Naive thymus-derived CD4-positive, alpha-beta T cell (primary cell): ENCODE measurements around the gene ARPP19. TPM values are rescaled to one million over a fixed set of nuclear protein-coding genes. Genes with fewer than 3 reads are reported as not detected.
A peak's percentile ranks its signal among the peaks of the same experiment; 100 is the strongest.
"Not testable (repeated sequence)": the region's sequence is repeated elsewhere in the genome, so short reads cannot be mapped to it uniquely, and the experiment has no call there.

ENCODE experiments used
- ATAC-seq: fragments of 150-1000 bp; cut with Tn5 transposase; 2 replicates; pipeline ENCODE4 v1.10.0; 2021; ENCODE audit warnings: mild to moderate bottlenecking, moderate library complexity
- CTCF ChIA-PET: fragments of 350-600 bp; sonication (Branson Sonifier 250); formaldehyde crosslinking; loops from one replicate; lab custom pipeline; 2021; ENCODE audit warnings: antibody characterized with exemption; lab: Charles Lee
- POLR2A ChIA-PET: fragments of 350-600 bp; sonication (Branson Sonifier 250); formaldehyde crosslinking; loops from one replicate; lab custom pipeline; 2021; ENCODE audit warnings: antibody characterized with exemption, inconsistent platforms; lab: Charles Lee
- DNase-seq, 9 donors: peaks; one replicate each; pipeline versions ENCODE4 v3.0.0 to v3.0.0-alpha.2; 2020 to 2022; ENCODE audit warnings: mixed read lengths in 1 of 9
- H3K27ac ChIP-seq: one replicate; pipeline ENCODE4 v1.7.0; 2013; ENCODE audit warnings: mild to moderate bottlenecking, low read depth, low read length, moderate library complexity
- H3K27me3 ChIP-seq, 2 donors: one replicate each; pipeline ENCODE4 v1.7.0; 2013; ENCODE audit warnings: low read length in 2 of 2, mild to moderate bottlenecking in 2 of 2, moderate library complexity in 2 of 2; ENCODE audit not compliant: control insufficient read depth in 2 of 2, insufficient read depth in 2 of 2
- H3K36me3 ChIP-seq, 3 experiments: 1 replicate in 2 of 3; 2 replicates in 1 of 3; pipeline ENCODE4 v1.7.0; 2013; ENCODE audit warnings: low read length in 3 of 3, mild to moderate bottlenecking in 3 of 3, moderate library complexity in 1 of 3; ENCODE audit not compliant: insufficient read depth in 3 of 3, control insufficient read depth in 2 of 3
- H3K4me1 ChIP-seq, 2 donors: one replicate each; pipeline ENCODE4 v1.7.0; 2013; ENCODE audit warnings: low read length in 2 of 2, mild to moderate bottlenecking in 2 of 2, moderate library complexity in 1 of 2; ENCODE audit not compliant: control insufficient read depth in 2 of 2, insufficient read depth in 2 of 2
- H3K4me3 ChIP-seq: 2 replicates; pipeline ENCODE4 v1.7.0; 2013; ENCODE audit warnings: mild to moderate bottlenecking, low read length
- H3K9me3 ChIP-seq, 3 experiments: 1 replicate in 2 of 3; 2 replicates in 1 of 3; pipeline ENCODE4 v1.7.0; 2013; ENCODE audit warnings: low read length in 3 of 3; ENCODE audit not compliant: control insufficient read depth in 2 of 3
- H3K27ac Mint-ChIP-seq, 9 donors: one replicate each; pipeline ENCODE4 v1.8.0; 2020 to 2022; ENCODE audit warnings: mixed read lengths in 9 of 9, mild to moderate bottlenecking in 8 of 9, moderate library complexity in 5 of 9, inconsistent platforms in 2 of 9
- H3K27me3 Mint-ChIP-seq, 5 donors: one replicate each; pipeline ENCODE4 v1.8.0; 2021 to 2022; ENCODE audit warnings: mixed read lengths in 5 of 5, mild to moderate bottlenecking in 1 of 5
- H3K36me3 Mint-ChIP-seq, 5 donors: one replicate each; pipeline ENCODE4 v1.8.0; 2020 to 2022; ENCODE audit warnings: mixed read lengths in 5 of 5, mild to moderate bottlenecking in 3 of 5, inconsistent platforms in 1 of 5
- H3K4me1 Mint-ChIP-seq, 7 donors: one replicate each; pipeline ENCODE4 v1.8.0; 2020 to 2022; ENCODE audit warnings: mixed read lengths in 7 of 7, mild to moderate bottlenecking in 3 of 7, inconsistent platforms in 1 of 7
- H3K4me3 Mint-ChIP-seq, 10 donors: one replicate each; pipeline ENCODE4 v1.8.0; 2020 to 2022; ENCODE audit warnings: mild to moderate bottlenecking in 10 of 10, mixed read lengths in 10 of 10, moderate library complexity in 6 of 10, inconsistent platforms in 2 of 10
- H3K9me3 Mint-ChIP-seq, 11 donors: one replicate each; pipeline ENCODE4 v1.8.0; 2020 to 2022; ENCODE audit warnings: mixed read lengths in 11 of 11, mild to moderate bottlenecking in 4 of 11, inconsistent platforms in 1 of 11, moderate library complexity in 1 of 11
- intact Hi-C, 2 donors: fragments of 100-400 bp; cut with micrococcal nuclease; formaldehyde crosslinking; loops; one replicate each; pipeline ENCODE4 v1.15.1; 2023
- polyA plus RNA-seq, 2 donors: library from polyadenylated mRNA; unstranded; fragments of 300-500 nt; fragmentation: Illumina TruSeq; gene quantifications; one replicate each; pipeline ENCODE4 v1.2.3, GENCODE V29; 2021
- total RNA-seq, 6 experiments: library from RNA in 5 of 6; stranded (reverse) in 5 of 6; gene quantifications; 1 replicate in 5 of 6; 2 replicates in 1 of 6; pipeline ENCODE4 v1.2.3 and lab custom pipeline; 2021 to 2026

ARPP19 gene
- total and polyA plus RNA-seq, 7 experiments from 2014 or later, result 30.4 to 148 (median 105) TPM

DNA sequence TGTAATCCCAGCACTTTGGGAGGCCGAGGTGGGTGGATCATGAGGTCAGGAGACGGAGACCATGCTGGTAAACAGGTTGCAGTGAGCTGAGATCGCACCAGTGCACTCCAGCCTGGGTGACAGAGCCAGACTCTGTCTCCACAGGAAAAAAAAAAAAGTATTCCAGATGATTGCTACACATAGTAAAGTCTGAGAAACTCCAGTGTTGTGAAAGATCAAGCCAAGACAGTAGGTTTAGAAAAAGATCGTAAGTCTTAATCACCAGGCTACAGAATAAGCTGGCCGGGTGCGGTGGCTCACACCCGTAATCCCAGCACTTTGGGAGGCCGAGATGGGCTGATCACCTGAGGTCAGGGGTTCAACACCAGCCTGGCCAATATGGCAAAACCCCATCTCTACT is 56.0 kb downstream of the ARPP19 start:
- H3K27me3 Mint-ChIP-seq, H3K36me3 ChIP-seq, H3K27ac ChIP-seq, POLR2A ChIA-PET, DNase-seq, H3K9me3 Mint-ChIP-seq, ATAC-seq, H3K4me1 ChIP-seq, H3K4me3 ChIP-seq, intact Hi-C loops, H3K9me3 ChIP-seq, H3K36me3 Mint-ChIP-seq, H3K4me3 Mint-ChIP-seq, H3K27me3 ChIP-seq: not testable (repeated sequence)
- H3K27ac Mint-ChIP-seq, result peak overlapping the region in 1 of 9 donors; percentile 40
- H3K4me1 Mint-ChIP-seq, result peaks cover 4 to 41% (median 22%) of the 10 kb centered on the region in 7 donors
- CTCF ChIA-PET, result interaction anchor here (0.6 kb wide), 1 partner anchor 172 kb away, joined by 4 read pairs; no protein-coding TSS in a partner anchor

DNA sequence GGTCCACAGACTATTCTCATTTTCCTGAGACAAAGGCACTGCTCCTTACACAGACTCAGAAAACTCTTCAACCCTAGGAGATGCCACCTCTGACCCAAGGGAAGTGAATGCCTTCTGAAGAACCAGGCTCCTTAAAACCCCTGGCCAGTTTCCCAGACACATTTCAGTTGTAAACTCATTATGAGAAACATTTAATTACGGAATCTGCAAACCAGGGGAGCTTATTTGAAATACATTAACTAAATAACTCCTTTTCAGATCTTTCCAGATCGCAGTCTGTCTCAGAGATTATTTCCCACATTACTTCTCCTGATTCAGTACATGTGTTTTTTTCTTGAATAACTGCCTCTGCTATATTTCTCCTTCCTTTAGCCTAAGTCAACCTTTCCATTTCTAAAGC is 57.7 kb downstream of the ARPP19 start:
- Mint-ChIP-seq H3K27ac (no peak overlapping the region), H3K4me3 (no peak overlapping the region), H3K27me3 (no peaks in the 10 kb centered on the region), H3K36me3 (no peaks in the 10 kb centered on the region), H3K9me3 (peaks cover 0 to 1% (median 0%) of the 10 kb centered on the region in 11 donors), H3K4me1 (peaks cover 4 to 46% (median 21%) of the 10 kb centered on the region in 7 donors)
- ATAC-seq, result no peak
- no peaks in the 10 kb centered on the region for H3K9me3 ChIP-seq
- H3K27ac ChIP-seq, result no peak overlapping the region
- no peaks in the 10 kb centered on the region for H3K4me1 ChIP-seq
- no peak overlapping the region for H3K4me3 ChIP-seq
- no peak for DNase-seq
- H3K36me3 ChIP-seq, result no peaks in the 10 kb centered on the region
- intact Hi-C loops, result no loop called here
- ChIA-PET CTCF (interaction anchor here (1.2 kb wide), 1 partner anchor 17 kb away, joined by 3 read pairs; the partner anchor contains the start of gene MYO5A), POLR2A (no interaction called here)
- H3K27me3 ChIP-seq, result no peaks in the 10 kb centered on the region

DNA sequence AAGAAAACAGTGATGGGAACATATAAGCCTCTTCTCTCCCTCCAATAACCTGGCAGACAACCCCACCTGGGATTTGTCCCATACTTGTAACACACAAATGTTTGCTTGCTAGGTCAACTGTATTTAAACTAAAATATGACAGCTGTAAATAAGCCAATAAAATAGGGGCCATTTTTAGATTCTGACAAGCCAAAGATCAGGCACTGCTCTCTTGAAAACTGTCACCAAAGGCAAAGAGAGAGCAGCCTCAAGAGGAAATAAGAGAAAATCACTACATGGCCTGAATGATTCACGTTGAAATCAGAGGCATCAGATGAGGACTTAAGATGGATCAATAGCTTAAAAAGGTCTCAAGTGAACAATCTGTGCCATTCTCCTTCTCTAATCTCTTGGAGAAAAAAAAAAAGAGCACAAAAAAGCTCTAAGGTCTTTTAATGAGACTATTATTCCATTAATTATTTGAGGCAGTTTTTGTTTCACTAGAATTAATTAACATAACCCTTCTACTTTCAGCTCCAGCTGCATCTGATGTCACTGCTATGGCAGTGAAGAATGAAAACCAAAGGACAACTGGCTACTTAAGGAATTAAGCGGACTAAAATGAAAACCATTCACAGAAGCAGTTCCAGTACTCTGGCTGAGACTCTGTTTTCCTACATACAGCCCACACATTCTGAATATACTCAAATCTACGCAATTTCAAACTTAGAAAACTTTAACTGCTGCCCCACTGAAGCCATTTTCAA is 59.2 kb downstream of the ARPP19 start:
- peaks cover 0 to 1% (median 0%) of the 10 kb centered on the region in 11 donors for H3K9me3 Mint-ChIP-seq
- H3K27me3 Mint-ChIP-seq, result no peaks in the 10 kb centered on the region
- no peak overlapping the region for H3K4me3 ChIP-seq
- H3K4me1 Mint-ChIP-seq, result peaks cover 8 to 55% (median 29%) of the 10 kb centered on the region in 7 donors
- no peaks in the 10 kb centered on the region for H3K36me3 ChIP-seq
- no peaks in the 10 kb centered on the region for H3K36me3 Mint-ChIP-seq
- H3K9me3 ChIP-seq, result no peaks in the 10 kb centered on the region
- no peaks in the 10 kb centered on the region for H3K4me1 ChIP-seq
- H3K27ac Mint-ChIP-seq, result no peak overlapping the region
- H3K4me3 Mint-ChIP-seq, result no peak overlapping the region
- ChIA-PET CTCF (interaction anchor here (0.6 kb wide), 1 partner anchor 26 kb away, joined by 3 read pairs; no protein-coding TSS in a partner anchor), POLR2A (no interaction called here)
- H3K27me3 ChIP-seq, result no peaks in the 10 kb centered on the region
- DNase-seq (no peak), ATAC-seq (no peak)
- no peak overlapping the region for H3K27ac ChIP-seq
- intact Hi-C loops, result no loop called here

DNA sequence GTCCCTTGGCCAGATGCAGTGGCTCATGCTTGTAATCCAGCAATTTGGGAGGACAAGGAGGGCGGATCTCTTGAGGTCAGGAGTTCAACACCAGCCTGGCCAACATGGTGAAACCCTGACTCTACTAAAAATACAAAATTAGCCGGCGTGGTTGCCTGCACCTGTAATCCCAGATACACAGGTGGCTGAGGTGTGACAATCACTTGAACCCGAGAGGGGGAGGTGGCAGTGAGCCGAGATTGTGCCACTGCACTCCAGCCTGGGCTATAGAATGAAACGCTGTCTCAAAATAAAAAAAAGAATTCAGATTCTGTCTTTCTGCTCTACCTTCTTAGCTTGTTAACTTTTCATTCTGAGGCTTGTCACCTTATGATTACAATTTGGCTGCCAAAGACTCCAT is 62.3 kb downstream of the ARPP19 start:
- Mint-ChIP-seq H3K9me3 (no peaks in the 10 kb centered on the region), H3K36me3 (peaks cover 0 to 3% (median 0%) of the 10 kb centered on the region in 5 donors), H3K4me1 (peaks cover 18 to 70% (median 40%) of the 10 kb centered on the region in 7 donors), H3K4me3 (no peak overlapping the region), H3K27me3 (no peaks in the 10 kb centered on the region), H3K27ac (peak overlapping the region in 1 of 9 donors; percentile 15)
- DNase-seq (no peak), ATAC-seq (no peak)
- intact Hi-C loops, result no loop called here
- Histone ChIP-seq H3K36me3 (no peaks in the 10 kb centered on the region), H3K27me3 (no peaks in the 10 kb centered on the region), H3K9me3 (no peaks in the 10 kb centered on the region), H3K4me3 (no peak overlapping the region), H3K4me1 (peaks cover 6 to 7% of the 10 kb centered on the region in 2 donors), H3K27ac (no peak overlapping the region)
- CTCF ChIA-PET, result no interaction called here
- POLR2A ChIA-PET, result interaction anchor here (1.2 kb wide), 1 partner anchor 141 kb away, joined by 4 read pairs; no protein-coding TSS in a partner anchor

DNA sequence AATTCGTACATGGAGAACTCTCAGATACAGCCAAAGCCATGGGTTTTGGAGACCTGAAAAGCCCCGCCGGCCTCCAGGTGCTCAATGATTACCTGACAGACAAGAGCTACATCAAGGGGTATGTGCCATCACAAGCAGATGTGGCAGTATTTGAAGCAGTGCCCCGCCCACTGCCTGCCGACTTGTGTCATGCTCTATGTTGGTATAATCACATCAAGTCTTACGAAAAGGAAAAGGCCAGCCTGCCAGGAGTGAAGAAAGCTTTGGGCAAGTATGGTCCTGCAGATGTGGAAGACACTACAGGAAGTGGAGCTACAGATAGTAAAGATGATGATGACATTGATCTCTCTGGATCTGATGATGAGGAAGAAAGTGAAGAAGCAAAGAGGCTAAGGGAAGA is 63.7 kb downstream of the ARPP19 start:
- H3K27ac Mint-ChIP-seq, result peak overlapping the region in 2 of 9 donors; percentile 3 to 9
- DNase-seq, result no peak

DNA sequence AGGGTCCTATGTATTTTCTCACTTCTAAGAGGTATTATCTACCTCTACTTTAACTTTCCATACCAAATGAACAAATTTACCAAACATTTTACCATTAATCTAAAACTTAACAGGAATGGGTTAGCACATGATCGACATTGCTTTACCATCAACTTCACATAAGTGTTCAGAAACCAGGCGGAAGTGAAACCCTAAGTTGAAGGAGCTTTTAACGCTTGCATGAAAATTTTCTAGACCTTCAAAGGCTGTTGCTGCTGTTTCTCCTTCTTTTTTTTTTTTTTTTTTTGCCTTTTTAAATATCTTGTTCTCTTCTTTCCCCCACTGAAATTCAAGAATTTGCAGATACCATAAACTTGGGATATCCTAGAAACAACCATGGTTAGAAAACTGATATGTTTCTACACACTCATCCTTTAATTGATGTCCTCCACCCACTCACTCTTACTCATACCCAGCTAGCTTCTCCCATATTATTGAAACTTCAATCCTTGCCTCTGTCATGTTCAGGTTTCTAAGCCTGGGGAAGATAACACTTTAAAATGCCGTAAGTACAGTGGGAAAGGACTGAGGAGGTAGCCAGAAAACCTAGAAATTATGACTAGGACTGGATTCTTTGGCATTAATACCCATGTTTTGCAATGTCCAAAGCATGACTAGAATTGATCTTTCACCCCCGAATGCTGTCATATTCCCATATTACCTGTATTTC is 64.9 kb downstream of the ARPP19 start:
- Histone ChIP-seq H3K27me3 (no peaks in the 10 kb centered on the region), H3K4me3 (no peak overlapping the region), H3K9me3 (no peaks in the 10 kb centered on the region), H3K36me3 (no peaks in the 10 kb centered on the region), H3K27ac (no peak overlapping the region), H3K4me1 (peaks cover 6 to 7% of the 10 kb centered on the region in 2 donors)
- Mint-ChIP-seq H3K27me3 (no peaks in the 10 kb centered on the region), H3K4me1 (peaks cover 14 to 52% (median 31%) of the 10 kb centered on the region in 7 donors), H3K36me3 (peaks cover 0 to 4% (median 0%) of the 10 kb centered on the region in 5 donors), H3K27ac (peak overlapping the region; percentile 3 to 70 (median 31)), H3K4me3 (peak overlapping the region in 9 of 10 donors; percentile 16 to 79 (median 62)), H3K9me3 (no peaks in the 10 kb centered on the region)
- peak in 2 of 9 donors; percentile 11 to 15 for DNase-seq
- peak; percentile 63 for ATAC-seq
- intact Hi-C loops, result loop anchor here in 1 of 2 donors (2.0 kb wide), 1 partner anchor 13 kb away; no protein-coding TSS in a partner anchor
- ChIA-PET POLR2A (interaction anchor here (0.6 to 0.7 kb wide), 2 partner anchors 71 to 172 kb away, joined by 3 to 5 read pairs; no protein-coding TSS in a partner anchor), CTCF (no interaction called here)

More for the DNA sequence above, 63.7 kb downstream of the ARPP19 start:
- Histone ChIP-seq H3K27ac (no peak overlapping the region), H3K36me3 (no peaks in the 10 kb centered on the region), H3K4me1 (peaks cover 6 to 7% of the 10 kb centered on the region in 2 donors), H3K27me3 (no peaks in the 10 kb centered on the region), H3K4me3 (no peak overlapping the region), H3K9me3 (no peaks in the 10 kb centered on the region)
- Mint-ChIP-seq H3K4me1 (peaks cover 14 to 57% (median 36%) of the 10 kb centered on the region in 7 donors), H3K4me3 (no peak overlapping the region), H3K27me3 (no peaks in the 10 kb centered on the region), H3K36me3 (peaks cover 0 to 3% (median 0%) of the 10 kb centered on the region in 5 donors), H3K9me3 (no peaks in the 10 kb centered on the region)
- intact Hi-C loops, result loop anchor here in 1 of 2 donors (2.0 kb wide), 1 partner anchor 14 kb away; no protein-coding TSS in a partner anchor
- ATAC-seq, result no peak
- CTCF ChIA-PET, result interaction anchor here (0.7 kb wide), 1 partner anchor 32 kb away, joined by 3 read pairs; no protein-coding TSS in a partner anchor
- POLR2A ChIA-PET, result no interaction called here
